K562 (cell line): ENCODE data around the gene LIPH.

Source experiments
- CTCF ChIP-seq, 3 experiments: IDR thresholded peaks in 2 of 3; conservative IDR thresholded peaks in 1 of 3; 2 replicates each; pipeline ENCODE4 v1.5.1; 2011 to 2012; ENCODE audit warnings: low read length in 3 of 3, mild to moderate bottlenecking in 3 of 3, control low read depth in 2 of 3, improper control_type of control experiment in 1 of 3, inconsistent platforms in 1 of 3, low read depth in 1 of 3, mixed read lengths in 1 of 3, moderate library complexity in 1 of 3; ENCODE audit not compliant: insufficient read depth in 2 of 3
- E2F6 ChIP-seq, 2 experiments: IDR thresholded peaks; 2 replicates each; pipeline ENCODE4 v1.6.1; 2011; ENCODE audit warnings: borderline replicate concordance in 1 of 2, control low read depth in 1 of 2, low read depth in 1 of 2, low read length in 1 of 2, mild to moderate bottlenecking in 1 of 2, mixed read lengths in 1 of 2, moderate library complexity in 1 of 2; ENCODE audit not compliant: insufficient read depth in 1 of 2, insufficient read length in 1 of 2, poor library complexity in 1 of 2, severe bottlenecking in 1 of 2; ENCODE audit errors: extremely low read depth in 1 of 2
- RFX5 ChIP-seq: IDR thresholded peaks from 2 replicates; pipeline ENCODE4 v1.6.1; 2011; ENCODE audit warnings: low read depth, mild to moderate bottlenecking, improper control_type of control experiment, low read length
- ZNF449 ChIP-seq: fragments of 250-450 bp; sonication (Bioruptor Pico); IDR thresholded peaks from 2 replicates; pipeline ENCODE4 v1.8.0; 2022; ENCODE audit warnings: moderate library complexity, mild to moderate bottlenecking, inconsistent platforms

GRCh38 chr3:185549651-185550111, 2.7 kb downstream of the LIPH start:
- TF ChIP-seq CTCF (IDR thresholded peaks at IDR 0.05 in 2 of 3, conservative IDR thresholded peaks at IDR 0.05 in 1 of 3; ENCODE audit: insufficient read depth in 2 of 3, low read depth in 1 of 3, low read length in 3 of 3) (no peak), ZNF449 (no peak), E2F6 (IDR thresholded peaks at IDR 0.05; ENCODE audit: borderline replicate concordance in 1 of 2, extremely low read depth in 1 of 2, insufficient read depth in 1 of 2, insufficient read length in 1 of 2, low read depth in 1 of 2, low read length in 1 of 2, poor library complexity in 1 of 2, severe bottlenecking in 1 of 2) (no peak), RFX5 (no peak)
